C4-2B (cell line): ENCODE measurements around the gene MKRN1.

ENCODE experiments used
- ZFX ChIP-seq: fragments of 450-650 bp; IDR thresholded peaks from 2 replicates; pipeline ENCODE4 v1.6.1; 2017
- TF ChIP-seq, protein P1 (sequence below): fragments of 450-650 bp; conservative IDR thresholded peaks from 2 replicates; pipeline ENCODE4 v1.5.1; 2017; ENCODE audit warnings: mild to moderate bottlenecking

GRCh38 chr7:140448781-140449480 lies 30.4 kb downstream of the MKRN1 start:
- TF ChIP-seq, protein P1, sequence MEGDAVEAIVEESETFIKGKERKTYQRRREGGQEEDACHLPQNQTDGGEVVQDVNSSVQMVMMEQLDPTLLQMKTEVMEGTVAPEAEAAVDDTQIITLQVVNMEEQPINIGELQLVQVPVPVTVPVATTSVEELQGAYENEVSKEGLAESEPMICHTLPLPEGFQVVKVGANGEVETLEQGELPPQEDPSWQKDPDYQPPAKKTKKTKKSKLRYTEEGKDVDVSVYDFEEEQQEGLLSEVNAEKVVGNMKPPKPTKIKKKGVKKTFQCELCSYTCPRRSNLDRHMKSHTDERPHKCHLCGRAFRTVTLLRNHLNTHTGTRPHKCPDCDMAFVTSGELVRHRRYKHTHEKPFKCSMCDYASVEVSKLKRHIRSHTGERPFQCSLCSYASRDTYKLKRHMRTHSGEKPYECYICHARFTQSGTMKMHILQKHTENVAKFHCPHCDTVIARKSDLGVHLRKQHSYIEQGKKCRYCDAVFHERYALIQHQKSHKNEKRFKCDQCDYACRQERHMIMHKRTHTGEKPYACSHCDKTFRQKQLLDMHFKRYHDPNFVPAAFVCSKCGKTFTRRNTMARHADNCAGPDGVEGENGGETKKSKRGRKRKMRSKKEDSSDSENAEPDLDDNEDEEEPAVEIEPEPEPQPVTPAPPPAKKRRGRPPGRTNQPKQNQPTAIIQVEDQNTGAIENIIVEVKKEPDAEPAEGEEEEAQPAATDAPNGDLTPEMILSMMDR = no peak
- TF ChIP-seq ZFX = no peak
